Neuronal stem cell (in vitro differentiated cells): ENCODE results near the gene CENPV. TPM values are rescaled to one million over a fixed set of nuclear protein-coding genes. Genes with fewer than 3 reads are reported as not detected.
"Not testable (repeated sequence)": the region's sequence is repeated elsewhere in the genome, so short reads cannot be mapped to it uniquely, and the experiment has no call there.

ENCODE experiments used
- DNase-seq: peaks from one replicate; pipeline ENCODE4 v3.0.0-alpha.2; 2013; ENCODE audit warnings: low spot score
- H2AFZ ChIP-seq: one replicate; pipeline ENCODE4 v1.6.1; 2013; ENCODE audit warnings: mild to moderate bottlenecking, low read length, inconsistent platforms
- H2AK5ac ChIP-seq: 2 replicates; pipeline ENCODE4 v1.6.1; 2013; ENCODE audit warnings: low read depth, mild to moderate bottlenecking, inconsistent platforms, low read length, moderate library complexity, mixed read lengths
- H2BK120ac ChIP-seq: 2 replicates; pipeline ENCODE4 v1.6.1; 2013; ENCODE audit warnings: low read depth, mild to moderate bottlenecking, inconsistent platforms, low read length, moderate library complexity, mixed read lengths
- H2BK12ac ChIP-seq: one replicate; pipeline ENCODE4 v1.6.1; 2013; ENCODE audit warnings: low read length, inconsistent platforms
- H2BK15ac ChIP-seq: 2 replicates; pipeline ENCODE4 v1.6.1; 2013; ENCODE audit warnings: mild to moderate bottlenecking, low read length, inconsistent platforms, mixed read lengths
- H2BK5ac ChIP-seq: one replicate; pipeline ENCODE4 v1.6.1; 2013; ENCODE audit warnings: inconsistent platforms, mild to moderate bottlenecking, low read length, moderate library complexity
- H3K14ac ChIP-seq: one replicate; pipeline ENCODE4 v1.6.1; 2013; ENCODE audit warnings: low read length, inconsistent platforms
- H3K18ac ChIP-seq: 2 replicates; pipeline ENCODE4 v1.6.1; 2013; ENCODE audit warnings: low read length, inconsistent platforms
- H3K23ac ChIP-seq: 2 replicates; pipeline ENCODE4 v1.6.1; 2013; ENCODE audit warnings: low read depth, mild to moderate bottlenecking, mixed read lengths, low read length, inconsistent platforms; ENCODE audit not compliant: poor library complexity
- H3K27ac ChIP-seq: replicated peaks from 3 replicates; pipeline ENCODE4 v1.5.1; 2013; ENCODE audit warnings: low read length, inconsistent platforms
- H3K27me3 ChIP-seq, 3 experiments: 2 replicates each; pipeline ENCODE4 v1.6.1; 2013; ENCODE audit warnings: low read length in 3 of 3, mild to moderate bottlenecking in 2 of 3, inconsistent platforms in 1 of 3, low read depth in 1 of 3, mixed read lengths in 1 of 3, moderate library complexity in 1 of 3; ENCODE audit not compliant: control insufficient read depth in 3 of 3, insufficient read depth in 3 of 3
- H3K36me3 ChIP-seq, 2 donors: replicated peaks in 1 of 2; 2 replicates each; pipeline ENCODE4 v1.6.1; 2013; ENCODE audit warnings: low read length in 2 of 2; ENCODE audit not compliant: control insufficient read depth in 2 of 2, insufficient read depth in 2 of 2
- H3K4ac ChIP-seq: 2 replicates; pipeline ENCODE4 v1.6.1; 2013; ENCODE audit warnings: inconsistent platforms, mild to moderate bottlenecking, low read length, moderate library complexity
- H3K4me1 ChIP-seq, 2 donors: 1 replicate in 1 of 2; 2 replicates in 1 of 2; pipeline ENCODE4 v1.6.1; 2013; ENCODE audit warnings: low read length in 2 of 2, low read depth in 1 of 2; ENCODE audit not compliant: control insufficient read depth in 2 of 2, insufficient read depth in 1 of 2
- H3K4me2 ChIP-seq: one replicate; pipeline ENCODE4 v1.6.1; 2013; ENCODE audit warnings: mild to moderate bottlenecking, low read length, inconsistent platforms; ENCODE audit not compliant: insufficient read depth, poor library complexity, severe bottlenecking
- H3K4me3 ChIP-seq, 2 donors: 2 replicates each; pipeline ENCODE4 v1.5.1; 2013; ENCODE audit warnings: low read length in 2 of 2, mild to moderate bottlenecking in 2 of 2, inconsistent platforms in 1 of 2, moderate library complexity in 1 of 2
- H3K79me1 ChIP-seq: one replicate; pipeline ENCODE4 v1.6.1; 2013; ENCODE audit warnings: low read depth, mild to moderate bottlenecking, inconsistent platforms, low read length, moderate library complexity
- H3K9ac ChIP-seq: one replicate; pipeline ENCODE4 v1.6.1; 2013; ENCODE audit warnings: mild to moderate bottlenecking, low read depth, low read length, inconsistent platforms; ENCODE audit not compliant: poor library complexity
- H3K9me3 ChIP-seq, 2 donors: replicated peaks in 1 of 2; 2 replicates each; pipeline versions ENCODE3 to v1.6.1; 2013; ENCODE audit warnings: low read length in 2 of 2, mild to moderate bottlenecking in 2 of 2, inconsistent platforms in 1 of 2, low read depth in 1 of 2, mixed read lengths in 1 of 2, moderate library complexity in 1 of 2; ENCODE audit not compliant: control insufficient read depth in 2 of 2, insufficient read depth in 1 of 2
- H4K8ac ChIP-seq: one replicate; pipeline ENCODE4 v1.6.1; 2013; ENCODE audit warnings: low read depth, mild to moderate bottlenecking, inconsistent platforms, low read length, moderate library complexity
- H4K91ac ChIP-seq: one replicate; pipeline ENCODE4 v1.6.1; 2013; ENCODE audit warnings: low read length, low read depth, mild to moderate bottlenecking, inconsistent platforms; ENCODE audit not compliant: poor library complexity
- WGBS, 2 donors: extraction: QIAGEN DNeasy Blood & Tissue Kit; methylation state at CpG; one replicate each; pipeline ENCODE4 v1.1.7; 2013; ENCODE audit warnings: missing lambda C conversion rate in 2 of 2, mixed read lengths in 1 of 2; ENCODE audit not compliant: insufficient read length in 2 of 2, insufficient replicate concordance in 1 of 2; ENCODE audit errors: extremely low coverage in 2 of 2; 5-methylcytosine and 5-hydroxymethylcytosine counted together
- polyA plus RNA-seq, 2 experiments: library from polyadenylated mRNA; stranded (reverse); fragments of 200-250 nt; gene quantifications; one replicate each; pipeline ENCODE4 v1.2.3, GENCODE V29; 2013

The CENPV gene
- polyA plus RNA-seq (2013, experiment 1 of 2) = 736 TPM
- polyA plus RNA-seq (2013, experiment 2 of 2) = 716 TPM

DNA sequence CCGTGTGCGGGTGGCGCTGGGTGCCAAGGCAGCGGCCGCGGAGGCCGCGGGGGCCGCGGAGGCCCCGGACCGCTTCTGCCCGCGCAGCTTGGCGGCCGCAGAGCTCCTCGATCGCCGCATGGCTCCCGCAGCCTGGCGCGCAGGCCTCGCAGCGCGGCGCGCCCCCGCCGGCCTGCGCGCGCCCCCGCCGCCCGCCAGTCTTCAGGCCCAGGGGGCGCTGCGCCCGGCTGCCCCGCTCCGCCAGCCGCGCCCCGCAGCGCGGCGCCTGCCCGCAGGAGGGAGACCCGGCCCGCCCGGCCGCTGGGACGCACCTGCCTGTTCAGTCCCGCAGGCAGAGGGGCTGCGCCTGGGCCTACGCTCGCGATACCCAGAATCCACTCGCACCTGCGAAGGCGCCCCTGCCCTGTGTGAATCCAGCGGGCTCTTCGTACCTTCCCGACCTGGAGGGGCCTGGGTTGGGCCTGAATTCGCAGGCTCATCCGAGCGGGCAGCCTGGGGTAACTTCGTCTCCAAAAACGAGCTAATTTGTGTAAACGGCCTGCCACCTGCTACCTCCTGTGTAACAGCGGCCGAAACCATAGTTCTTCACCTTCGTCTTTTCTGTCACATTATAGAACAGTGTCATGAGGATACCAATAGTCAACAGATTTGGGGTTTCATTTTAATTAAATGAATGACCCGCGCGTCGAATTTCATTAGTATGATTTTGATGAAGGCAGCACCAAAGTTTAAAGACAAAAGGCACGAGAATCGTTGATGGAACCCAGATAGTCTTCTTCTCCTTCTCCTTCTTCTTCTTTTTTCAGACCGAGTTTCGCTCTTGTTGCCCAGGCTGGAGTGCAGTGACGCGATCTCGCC lies at the start of gene CENPV:
Gene CENPV (minus strand): TSS at position 153 of the 858 bp plus-strand sequence. CDS start 33 bp downstream, at position 120.
- Histone ChIP-seq H2BK5ac (peak within 1 kb of the TSS; percentile 84), H2BK120ac (peak within 1 kb of the TSS; percentile 76), H3K4me3 (peak within 1 kb of the TSS; percentile 59 to 99), H3K18ac (peak within 1 kb of the TSS; percentile 100), H3K23ac (peak within 1 kb of the TSS; percentile 98), H2BK15ac (peak within 1 kb of the TSS; percentile 83), H3K4me1 (peaks cover 0 to 4% of the 10 kb centered on the region in 2 donors), H2AK5ac (peak within 1 kb of the TSS; percentile 97), H3K14ac (peak within 1 kb of the TSS; percentile 90), H2AFZ (peak within 1 kb of the TSS; percentile 93), H3K9me3 (peaks cover 0 to 6% of the 10 kb centered on the region in 2 donors), H3K27ac (peak within 1 kb of the TSS; percentile 85), H3K4me2 (peak within 1 kb of the TSS; percentile 55), H3K4ac (peak within 1 kb of the TSS; percentile 85), H3K79me1 (peaks cover 5% of the 10 kb centered on the region), H3K9ac (peak within 1 kb of the TSS; percentile 93), H4K91ac (peak within 1 kb of the TSS; percentile 99), H4K8ac (peak within 1 kb of the TSS; percentile 72), H2BK12ac (peak within 1 kb of the TSS; percentile 84), H3K36me3 (peaks cover 11 to 16% of the 10 kb centered on the region in 2 donors), H3K27me3 (no peaks in the 10 kb centered on the region)
- WGBS, 2 donors = no CpG with 5 or more reads among the region's 83 CpGs
- peak; percentile 53 for DNase-seq

DNA sequence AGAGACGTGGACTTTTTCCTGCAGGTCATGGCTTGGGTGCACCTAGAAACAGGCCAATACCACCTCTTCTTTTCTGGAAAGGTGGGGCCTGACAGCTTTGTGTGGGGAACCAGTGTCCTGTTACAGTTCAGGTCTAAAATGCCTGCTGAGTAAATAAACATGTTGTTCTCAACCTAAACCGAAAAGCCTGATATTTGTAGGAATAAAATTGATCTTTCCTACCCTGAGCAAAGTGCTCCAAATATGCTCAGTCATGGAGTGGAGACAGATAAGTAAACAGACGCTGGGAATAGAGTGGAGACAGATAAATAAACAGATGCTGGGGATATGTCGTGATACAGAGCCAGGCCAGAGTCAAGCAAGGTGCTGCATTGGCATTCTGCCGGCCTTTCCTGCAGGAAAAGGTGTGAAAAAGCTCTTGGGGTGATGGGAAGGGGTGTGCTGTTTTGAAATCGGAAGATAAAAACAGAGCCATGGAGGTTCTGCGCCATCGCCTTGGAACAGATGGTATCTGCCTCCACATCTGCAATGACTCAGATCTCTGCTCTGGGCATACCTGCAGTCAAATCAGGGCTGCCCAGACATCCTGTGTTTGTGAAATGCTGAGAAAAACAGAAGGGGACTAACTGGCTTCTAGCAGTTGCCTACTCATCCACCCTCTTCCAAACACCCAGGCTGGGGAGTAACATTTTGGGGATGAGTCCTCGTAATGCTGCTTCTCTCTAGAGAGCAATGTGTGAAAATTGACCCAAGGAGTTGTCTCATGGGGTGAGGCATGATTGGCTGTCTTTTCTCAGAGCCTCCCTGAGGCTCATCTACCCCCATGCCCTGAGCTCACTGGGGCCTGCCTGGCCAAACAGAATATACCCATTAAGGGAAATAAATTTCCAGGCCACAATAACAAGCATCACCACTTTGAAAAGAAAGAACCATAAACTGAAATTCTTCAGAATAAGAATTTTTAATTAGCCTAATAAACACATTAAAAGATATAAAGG lies 45.3 kb upstream of the CENPV start:
- Histone ChIP-seq H3K9me3 (no peaks in the 10 kb centered on the region), H3K4me3 (no peak overlapping the region), H4K8ac (no peak overlapping the region), H3K27me3 (no peaks in the 10 kb centered on the region), H3K23ac (no peak overlapping the region), H3K14ac (no peak overlapping the region), H3K79me1 (no peaks in the 10 kb centered on the region), H2BK120ac (no peak overlapping the region), H2BK15ac (no peak overlapping the region), H2BK5ac (no peak overlapping the region), H3K9ac (no peak overlapping the region), H2BK12ac (no peak overlapping the region), H3K18ac (no peak overlapping the region), H2AFZ (no peak overlapping the region), H3K4me2 (no peak overlapping the region), H3K36me3 (no peaks in the 10 kb centered on the region), H2AK5ac (no peak overlapping the region), H3K4ac (no peak overlapping the region), H4K91ac (no peak overlapping the region), H3K4me1 (no peaks in the 10 kb centered on the region), H3K27ac (no peak overlapping the region)
- no CpG with 5 or more reads among the region's 9 CpGs for WGBS, 2 donors
- DNase-seq = no peak

DNA sequence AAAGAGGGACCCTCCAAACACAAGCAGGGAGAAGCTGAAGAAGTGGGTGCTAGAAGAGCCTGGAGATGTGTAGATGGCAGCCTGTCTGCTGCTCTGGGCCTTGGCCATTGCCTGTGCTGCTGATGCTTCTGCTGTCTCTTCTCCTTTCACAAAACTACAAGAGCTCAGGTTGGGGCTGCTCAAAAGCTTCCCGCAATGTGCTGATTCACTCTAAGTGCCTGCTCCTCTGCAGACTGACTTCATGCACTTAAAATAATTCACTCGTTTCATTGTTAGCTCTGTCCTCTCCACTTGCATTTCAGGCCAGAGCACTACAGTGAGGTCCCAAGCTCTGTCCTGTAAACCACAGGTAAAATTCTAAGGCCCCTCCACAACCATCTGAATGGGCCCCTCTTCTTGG lies 43.4 kb upstream of the CENPV start:
- H2BK5ac ChIP-seq, H3K27ac ChIP-seq, H3K18ac ChIP-seq, H3K4me1 ChIP-seq, H4K91ac ChIP-seq, H2BK12ac ChIP-seq, H3K79me1 ChIP-seq, H3K4ac ChIP-seq, H3K14ac ChIP-seq, H3K27me3 ChIP-seq, H4K8ac ChIP-seq, H3K23ac ChIP-seq, H3K4me3 ChIP-seq, H3K9ac ChIP-seq, H2BK15ac ChIP-seq, H2BK120ac ChIP-seq, DNase-seq, H2AK5ac ChIP-seq, H3K4me2 ChIP-seq, H3K9me3 ChIP-seq, H3K36me3 ChIP-seq: not testable (repeated sequence)
- WGBS, 2 donors = no CpG with 5 or more reads among the region's 2 CpGs
- H2AFZ ChIP-seq = peak overlapping the region; percentile 1
